HUDEP-2 (cell line): ENCODE data around the gene FLT1.

ENCODE experiments used
- DNase-seq, 76 experiments: peaks; one replicate each; lab custom pipeline; 2025; ENCODE audit not compliant: unreplicated experiment in 76 of 76; lab: John Stamatoyannopoulos, UW

The FLT1 gene

DNA sequence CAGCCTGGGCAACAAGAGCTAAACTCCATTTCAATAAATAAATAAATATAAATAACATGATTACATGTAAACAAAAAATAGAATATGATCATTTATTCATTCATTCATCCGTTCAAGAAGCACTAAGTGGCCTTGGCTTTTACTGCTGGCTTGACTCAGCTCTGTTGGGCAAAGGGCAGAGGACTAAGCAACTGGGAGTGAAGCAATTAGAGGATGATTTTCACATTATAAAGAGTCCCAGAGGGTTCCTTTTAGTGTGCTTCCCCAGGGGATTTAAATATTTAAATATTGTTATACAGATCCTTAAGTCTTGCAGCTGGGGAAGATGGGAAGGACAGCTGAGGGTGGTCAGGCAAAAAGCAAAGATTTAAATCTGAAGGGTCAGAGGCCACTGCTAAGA, 34.9 kb upstream of the FLT1 start:
- DNase-seq: no peak

GRCh38 chr13:28528848-28529247, 33.9 kb upstream of the FLT1 start:
- DNase-seq: no peak

DNA sequence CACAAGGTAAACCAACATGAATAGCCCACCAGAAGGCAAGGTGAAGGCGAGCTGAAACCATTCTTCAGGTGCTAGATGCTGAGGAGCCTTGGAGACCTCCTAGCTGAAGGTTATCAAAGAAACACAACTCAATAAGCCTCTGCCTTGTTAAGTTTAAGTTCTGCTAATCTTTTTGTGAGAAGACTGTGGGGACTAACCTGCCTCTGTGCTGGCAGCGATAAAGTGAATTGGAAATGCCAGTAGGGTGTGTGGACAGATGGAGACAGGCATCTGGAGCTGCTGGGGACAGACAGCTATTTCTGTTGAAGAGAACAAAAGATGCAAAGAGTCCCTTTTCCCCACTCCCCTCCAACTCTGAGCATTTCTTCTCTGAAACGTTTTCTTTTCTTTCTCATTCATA, 33.5 kb upstream of the FLT1 start:
- no peak for DNase-seq

DNA sequence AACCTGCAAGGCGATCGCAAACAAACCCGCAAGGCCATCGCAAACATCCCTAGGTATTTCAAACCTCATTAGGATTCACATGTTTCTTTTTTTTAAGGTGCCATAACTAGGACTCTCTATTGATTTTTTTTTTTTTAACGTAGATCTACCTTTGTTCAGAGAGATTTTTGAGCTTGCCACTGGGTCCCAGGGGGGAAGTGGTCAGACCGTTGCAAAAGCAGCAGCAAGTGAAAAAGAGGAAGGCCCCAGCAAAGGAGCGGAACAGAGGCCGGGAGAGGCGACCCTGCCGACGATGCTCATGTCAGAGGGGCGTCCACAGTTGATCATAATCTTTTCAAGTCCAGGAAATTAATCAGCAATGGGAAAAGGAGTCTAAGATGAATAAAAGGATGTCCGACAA, 32.7 kb upstream of the FLT1 start:
- no peak for DNase-seq

DNA sequence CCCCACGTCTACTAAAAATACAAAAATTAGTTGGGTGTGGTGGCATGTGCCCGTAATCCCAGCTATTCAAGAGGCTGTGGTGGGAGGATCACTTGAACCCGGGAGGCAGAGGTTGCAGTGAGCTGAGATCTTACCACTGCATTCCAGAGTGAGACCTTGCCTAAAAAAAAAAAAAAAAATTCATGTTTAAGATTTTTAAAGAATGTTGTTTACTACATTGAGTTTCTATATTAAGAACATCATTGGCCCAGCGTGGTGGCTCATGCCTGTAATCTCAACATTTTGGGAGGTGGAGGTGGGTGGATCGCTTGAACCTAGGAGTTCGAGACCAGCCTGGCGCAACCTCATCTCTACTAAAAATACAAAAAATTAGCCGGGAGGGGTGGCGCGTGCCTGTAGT, 31.9 kb upstream of the FLT1 start:
- DNase-seq: no peak

GRCh38 chr13:28522871-28523270, 27.9 kb upstream of the FLT1 start:
- no peak for DNase-seq

GRCh38 chr13:28513745-28514144, 18.8 kb upstream of the FLT1 start:
- DNase-seq: no peak

GRCh38 chr13:28510542-28510941, 15.6 kb upstream of the FLT1 start:
- DNase-seq: no peak

GRCh38 chr13:28510066-28510465, 15.1 kb upstream of the FLT1 start:
- no peak for DNase-seq

GRCh38 chr13:28505543-28506135, 10.7 kb upstream of the FLT1 start:
- no peak for DNase-seq

- no peak for DNase-seq
These were observed 8.4 kb upstream of the FLT1 start for GRCh38 chr13:28503182-28503967.

- DNase-seq: no peak
These were observed 6.6 kb upstream of the FLT1 start for GRCh38 chr13:28501547-28501946.

- no peak for DNase-seq
These were observed 4.7 kb upstream of the FLT1 start for GRCh38 chr13:28499609-28500008.

DNA sequence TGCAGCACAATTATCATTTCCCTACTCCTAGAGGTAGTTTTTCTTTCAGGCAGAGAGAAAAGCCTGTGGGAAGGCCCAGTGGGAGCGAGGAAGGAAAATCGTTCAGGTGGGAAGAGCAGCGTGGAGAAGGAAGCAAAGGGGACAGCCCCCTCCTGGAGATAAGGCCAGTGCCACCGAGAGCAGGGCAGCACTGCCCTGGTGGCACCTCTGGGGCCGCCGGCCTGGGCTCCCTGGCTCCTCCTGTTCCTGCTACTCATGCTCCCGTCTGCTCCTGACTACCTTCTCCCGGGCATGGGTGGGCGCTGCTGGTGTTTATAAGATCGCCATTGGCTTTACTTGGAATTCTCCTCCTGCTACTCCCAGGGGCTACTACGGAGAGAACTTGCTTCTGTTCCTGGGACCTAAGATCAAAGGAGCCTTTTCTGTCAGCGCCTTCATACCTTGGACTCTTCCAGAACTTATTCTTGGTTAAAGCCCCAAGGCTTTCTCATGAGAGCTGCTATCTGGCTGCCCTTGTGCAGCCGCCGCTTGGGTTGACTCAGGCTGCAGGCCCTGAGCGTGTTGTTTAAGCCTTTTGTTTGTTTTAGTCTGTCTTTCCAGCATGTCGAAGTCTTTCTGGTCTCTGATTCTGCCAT, 3.7 kb upstream of the FLT1 start:
- DNase-seq: no peak

- DNase-seq: no peak
These were observed 2.4 kb upstream of the FLT1 start for GRCh38 chr13:28497143-28497876.

GRCh38 chr13:28496188-28496564, 1.2 kb upstream of the FLT1 start:
- DNase-seq: no peak

DNA sequence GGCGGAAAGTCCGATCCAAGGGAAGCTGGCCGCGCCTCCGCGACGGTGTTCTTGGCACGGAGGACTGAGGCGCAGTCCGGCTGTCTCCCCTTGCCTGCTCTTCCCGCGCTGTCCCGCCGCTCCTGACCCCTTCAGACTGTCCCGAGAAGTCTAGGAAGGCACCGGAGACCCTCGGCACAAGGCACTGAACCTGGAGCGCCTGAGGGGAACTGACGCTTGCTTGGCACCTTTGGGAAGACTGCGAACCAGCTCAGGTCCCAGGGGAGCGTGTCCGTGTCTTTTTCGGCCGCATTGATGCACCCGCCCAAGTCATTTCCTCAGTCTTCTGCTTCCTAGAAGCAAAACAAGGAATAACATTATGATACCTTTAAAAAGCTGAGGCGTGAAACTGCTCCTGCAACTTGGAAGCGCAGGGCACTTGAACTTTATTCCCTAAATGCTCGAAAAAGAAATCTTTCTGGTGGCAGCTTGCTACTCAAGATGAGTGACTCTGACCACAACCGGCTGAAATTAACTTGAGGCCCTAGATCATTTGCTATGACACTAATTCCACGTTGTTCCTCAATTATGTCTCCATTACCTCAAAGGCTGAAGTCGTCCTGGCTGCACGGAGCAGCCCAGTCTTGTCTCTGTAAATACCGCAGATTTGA, 735 bp upstream of the FLT1 start:
- DNase-seq: no peak

DNA sequence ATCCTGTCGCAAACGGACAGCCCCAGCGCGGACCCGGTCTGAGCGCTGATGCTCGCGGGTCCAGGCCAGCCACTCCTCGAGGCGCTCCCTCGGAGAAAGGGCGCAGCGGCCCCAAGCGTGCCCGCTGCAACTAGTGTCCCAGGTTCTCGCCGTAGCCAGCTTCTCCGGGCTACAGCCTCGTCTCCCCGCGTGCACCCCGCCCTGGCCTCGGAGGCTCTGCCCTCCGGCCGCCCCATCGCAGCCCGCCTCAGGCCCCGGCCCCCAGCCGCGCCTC, 487 bp downstream of the FLT1 start:
- no peak for DNase-seq

GRCh38 chr13:28493740-28494503, 1.0 kb downstream of the FLT1 start:
- DNase-seq: no peak

DNA sequence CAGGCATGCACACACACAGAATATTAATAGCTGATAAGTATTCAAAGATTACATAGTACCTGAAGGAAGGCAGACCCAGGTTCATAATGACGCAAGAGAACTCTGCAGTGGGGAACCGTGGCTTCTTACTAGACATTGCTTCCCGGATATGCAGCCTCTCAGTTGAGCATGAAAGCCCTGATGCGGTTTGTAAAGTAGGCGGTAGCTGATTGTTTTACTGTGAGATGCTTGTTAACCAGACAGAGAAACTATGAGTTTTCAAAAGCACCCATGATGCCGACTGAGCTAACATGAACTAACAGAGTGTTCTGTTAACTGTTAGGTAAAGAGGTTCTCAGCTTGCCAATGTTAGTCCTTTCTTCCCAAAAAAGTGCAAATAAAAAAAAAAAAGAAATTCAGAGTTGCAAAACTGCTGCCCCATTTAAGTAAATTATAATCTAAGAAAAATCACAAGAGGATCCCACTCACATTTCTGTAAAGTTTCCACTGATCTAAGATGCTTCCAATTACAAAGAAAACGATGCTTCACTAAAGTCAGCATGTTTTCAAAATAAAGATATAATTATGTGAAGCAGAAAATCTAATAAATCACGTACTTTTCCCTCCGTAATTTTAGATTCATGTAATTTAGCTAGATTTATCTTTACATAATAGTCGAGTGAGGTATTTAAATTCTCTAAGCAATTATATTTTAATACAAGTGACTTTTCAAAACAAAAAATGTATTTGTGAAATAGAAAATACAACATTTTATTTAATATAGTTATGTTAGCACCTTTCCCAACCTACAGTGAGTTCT, 2.2 kb downstream of the FLT1 start:
- no peak for DNase-seq
